ENCODE results near the gene MTREX.

DNA sequence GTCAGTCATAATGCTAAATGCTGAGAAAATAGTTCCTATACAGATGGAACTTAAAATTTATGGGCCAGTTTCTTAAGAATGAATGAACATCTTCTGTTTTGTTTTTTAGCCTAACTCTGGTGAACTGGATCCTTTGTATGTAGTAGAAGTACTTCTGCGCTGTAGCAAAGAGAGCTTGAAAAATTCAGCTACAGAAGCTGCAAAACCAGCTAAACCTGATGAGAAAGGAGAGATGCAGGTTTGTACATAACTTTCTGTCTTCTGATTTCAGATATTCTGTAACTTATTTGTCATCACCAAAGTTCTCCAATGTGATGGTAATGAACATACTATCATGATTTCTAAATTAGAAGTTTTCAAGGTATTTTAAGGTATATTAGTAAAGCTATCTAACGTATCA lies 80.1 kb downstream of the MTREX start:
- TF ChIP-seq, protein P1, sequence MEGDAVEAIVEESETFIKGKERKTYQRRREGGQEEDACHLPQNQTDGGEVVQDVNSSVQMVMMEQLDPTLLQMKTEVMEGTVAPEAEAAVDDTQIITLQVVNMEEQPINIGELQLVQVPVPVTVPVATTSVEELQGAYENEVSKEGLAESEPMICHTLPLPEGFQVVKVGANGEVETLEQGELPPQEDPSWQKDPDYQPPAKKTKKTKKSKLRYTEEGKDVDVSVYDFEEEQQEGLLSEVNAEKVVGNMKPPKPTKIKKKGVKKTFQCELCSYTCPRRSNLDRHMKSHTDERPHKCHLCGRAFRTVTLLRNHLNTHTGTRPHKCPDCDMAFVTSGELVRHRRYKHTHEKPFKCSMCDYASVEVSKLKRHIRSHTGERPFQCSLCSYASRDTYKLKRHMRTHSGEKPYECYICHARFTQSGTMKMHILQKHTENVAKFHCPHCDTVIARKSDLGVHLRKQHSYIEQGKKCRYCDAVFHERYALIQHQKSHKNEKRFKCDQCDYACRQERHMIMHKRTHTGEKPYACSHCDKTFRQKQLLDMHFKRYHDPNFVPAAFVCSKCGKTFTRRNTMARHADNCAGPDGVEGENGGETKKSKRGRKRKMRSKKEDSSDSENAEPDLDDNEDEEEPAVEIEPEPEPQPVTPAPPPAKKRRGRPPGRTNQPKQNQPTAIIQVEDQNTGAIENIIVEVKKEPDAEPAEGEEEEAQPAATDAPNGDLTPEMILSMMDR (IDR thresholded peaks at IDR 0.05), result no peak
- no peak for TF ChIP-seq EZH2 (IDR thresholded peaks at IDR 0.05; ENCODE audit: borderline replicate concordance, insufficient read depth, low read depth, low read length, poor library complexity, severe bottlenecking)

Measured in B cell (primary cell).